HEK293 (cell line): ENCODE results near the gene THSD7B.

ENCODE experiments used
- CTCF ChIP-seq: fragments of 450-650 bp; formaldehyde crosslinking; IDR thresholded peaks from 2 replicates; pipeline ENCODE4 v1.5.1; 2016; ENCODE audit warnings: missing biosample characterization, missing genetic modification characterization
- ELK4 ChIP-seq: IDR thresholded peaks from 2 replicates; pipeline ENCODE4 v1.6.1; 2011; ENCODE audit warnings: mild to moderate bottlenecking, low read depth, low read length, borderline replicate concordance
- PRDM6 ChIP-seq: fragments of 450-650 bp; formaldehyde crosslinking; IDR thresholded peaks from 2 replicates; pipeline ENCODE4 v1.5.1; 2017; ENCODE audit warnings: missing biosample characterization, missing genetic modification characterization
- SETDB1 ChIP-seq: IDR thresholded peaks from one replicate; pipeline ENCODE4 v1.6.1; 2017; ENCODE audit warnings: mild to moderate bottlenecking, low read length, moderate library complexity, mixed read lengths; ENCODE audit not compliant: insufficient read length
- ZNF19 ChIP-seq: fragments of 450-650 bp; formaldehyde crosslinking; IDR thresholded peaks from 2 replicates; pipeline ENCODE4; 2016; ENCODE audit warnings: missing biosample characterization, missing genetic modification characterization, low read depth
- ZNF639 ChIP-seq: fragments of 450-650 bp; formaldehyde crosslinking; IDR thresholded peaks from 2 replicates; pipeline ENCODE4 v1.5.1; 2016; ENCODE audit warnings: missing biosample characterization, missing genetic modification characterization

GRCh38 chr2:136823291-136823690, 57.9 kb downstream of the THSD7B start:
- TF ChIP-seq CTCF (tag by site-specific recombination) (no peak), SETDB1 (no peak), PRDM6 (no peak), ELK4 (no peak), ZNF639 (tag by site-specific recombination) (no peak), ZNF19 (no peak)
